GM23338 (cell line): ENCODE measurements around the gene ZNF70. TPM values are rescaled to one million over a fixed set of nuclear protein-coding genes. Genes with fewer than 3 reads are reported as not detected.

ENCODE experiments used
- ATAC-seq: fragments of 200-7000 bp; cut with Tn5 transposase; 3 replicates; pipeline ENCODE4 v1.9.1; 2020
- DNase-seq: peaks from one replicate; pipeline ENCODE4 v3.0.0-alpha.2; 2015; ENCODE audit warnings: low spot score
- H2AFZ ChIP-seq: fragments of 200-600 bp; sonication (generic); 2 replicates; pipeline ENCODE4 v1.8.0; 2016; ENCODE audit warnings: antibody characterized with exemption, mild to moderate bottlenecking, moderate library complexity
- H3F3A ChIP-seq: fragments of 200-600 bp; sonication (generic); replicated peaks from 2 replicates; pipeline ENCODE4 v1.8.0; 2017; ENCODE audit warnings: antibody characterized with exemption, mixed run types, low read depth
- H3K27ac ChIP-seq: fragments of 200-600 bp; sonication (generic); 2 replicates; pipeline ENCODE4 v1.6.1; 2016; ENCODE audit warnings: low read depth
- H3K27me3 ChIP-seq: fragments of 200-600 bp; sonication (generic); 2 replicates; pipeline ENCODE4 v1.8.0; 2016; ENCODE audit warnings: mild to moderate bottlenecking, mixed run types, moderate library complexity; ENCODE audit not compliant: insufficient read depth
- H3K36me3 ChIP-seq: fragments of 200-600 bp; sonication (generic); 2 replicates; pipeline ENCODE4 v1.8.0; 2016; ENCODE audit warnings: mild to moderate bottlenecking; ENCODE audit not compliant: insufficient read depth
- H3K4me1 ChIP-seq: fragments of 200-600 bp; sonication (generic); 2 replicates; pipeline ENCODE4 v1.8.0; 2016; ENCODE audit warnings: mild to moderate bottlenecking, moderate library complexity; ENCODE audit not compliant: insufficient read depth
- H3K4me2 ChIP-seq: fragments of 200-600 bp; sonication (generic); 2 replicates; pipeline ENCODE4 v1.7.1; 2017; ENCODE audit warnings: mixed run types
- H3K4me3 ChIP-seq: fragments of 200-600 bp; sonication (generic); 2 replicates; pipeline ENCODE4 v1.6.1; 2016; ENCODE audit warnings: mixed run types
- H3K79me2 ChIP-seq: fragments of 200-600 bp; sonication (generic); replicated peaks from 2 replicates; pipeline ENCODE4 v1.8.0; 2017; ENCODE audit warnings: mild to moderate bottlenecking; ENCODE audit not compliant: insufficient read depth
- H3K9me2 ChIP-seq: fragments of 200-600 bp; sonication (generic); 2 replicates; pipeline ENCODE4 v1.8.0; 2017; ENCODE audit not compliant: insufficient read depth
- H4K20me1 ChIP-seq: fragments of 200-600 bp; sonication (generic); replicated peaks from 2 replicates; pipeline ENCODE4 v1.8.0; 2017; ENCODE audit warnings: mild to moderate bottlenecking; ENCODE audit not compliant: insufficient read depth
- H3K27ac Mint-ChIP-seq: 2 replicates; pipeline ENCODE4 v1.8.0; 2020; ENCODE audit warnings: inconsistent platforms, mild to moderate bottlenecking, moderate library complexity, mixed read lengths
- H3K27me3 Mint-ChIP-seq: 3 replicates; pipeline ENCODE4 v1.8.0; 2022; ENCODE audit warnings: low read depth, mild to moderate bottlenecking, moderate library complexity, mixed read lengths, inconsistent platforms; ENCODE audit not compliant: insufficient read depth, poor library complexity
- H3K36me3 Mint-ChIP-seq: 3 replicates; pipeline ENCODE4 v1.8.0; 2021; ENCODE audit warnings: low read depth, mild to moderate bottlenecking, inconsistent platforms, moderate library complexity, mixed read lengths
- H3K4me1 Mint-ChIP-seq: 3 replicates; pipeline ENCODE4 v1.8.0; 2020; ENCODE audit warnings: mild to moderate bottlenecking, inconsistent platforms, mixed read lengths
- H3K4me3 Mint-ChIP-seq: 3 replicates; pipeline ENCODE4 v1.8.0; 2021; ENCODE audit warnings: moderate library complexity, mild to moderate bottlenecking, inconsistent platforms, mixed read lengths
- H3K9me3 Mint-ChIP-seq: 3 replicates; pipeline ENCODE4 v1.8.0; 2020; ENCODE audit warnings: moderate library complexity, mild to moderate bottlenecking, inconsistent platforms, mixed read lengths
- CREB1 ChIP-seq: fragments of 250-450 bp; sonication (Bioruptor Pico); IDR thresholded peaks from 2 replicates; pipeline ENCODE4 v1.5.0; 2020; ENCODE audit warnings: low read depth, mild to moderate bottlenecking, moderate library complexity
- EZH2 ChIP-seq: fragments of 200-600 bp; sonication (generic); IDR thresholded peaks from one replicate; pipeline ENCODE4 v1.8.0; 2017; ENCODE audit warnings: antibody characterized with exemption, mild to moderate bottlenecking, low read depth; ENCODE audit not compliant: unreplicated experiment
- EZH2phosphoT487 ChIP-seq: fragments of 200-600 bp; sonication (generic); IDR thresholded peaks from one replicate; pipeline ENCODE4 v1.8.1; 2018; ENCODE audit warnings: antibody characterized with exemption; ENCODE audit not compliant: unreplicated experiment
- NANOG ChIP-seq: IDR thresholded peaks from 2 replicates; pipeline ENCODE4 v1.6.1; 2016; ENCODE audit warnings: antibody characterized with exemption, borderline replicate concordance
- POLR2AphosphoS5 ChIP-seq: IDR thresholded peaks from 2 replicates; pipeline ENCODE4 v1.6.1; 2016; ENCODE audit warnings: antibody characterized with exemption, low read depth
- REST ChIP-seq: IDR thresholded peaks from one replicate; pipeline ENCODE4 v1.6.1; 2018; ENCODE audit warnings: antibody characterized with exemption; ENCODE audit not compliant: unreplicated experiment
- STAT1 ChIP-seq: IDR thresholded peaks from one replicate; pipeline ENCODE4 v1.6.1; 2016; ENCODE audit warnings: antibody characterized with exemption; ENCODE audit not compliant: unreplicated experiment
- ZNF114 ChIP-seq: fragments of 250-450 bp; sonication (Bioruptor Pico); IDR thresholded peaks from 2 replicates; pipeline ENCODE4 v1.5.0; 2020; ENCODE audit warnings: mild to moderate bottlenecking, moderate library complexity
- polyA plus RNA-seq: library from polyadenylated mRNA; unstranded; fragments of >200 nt; fragmentation: Nextera tagmentation; extraction: Ambion mirVana; gene quantifications from 2 replicates; pipeline ENCODE4 v1.2.1, GENCODE V29; 2016
- total RNA-seq: library from RNA; depleted of rRNA; stranded (reverse); fragments of >200 nt; shearing (Covaris generic); gene quantifications from 2 replicates; pipeline ENCODE4 v1.2.3, GENCODE V29; 2014
- TF ChIP-seq, protein P1 (sequence below): IDR thresholded peaks from 2 replicates; pipeline ENCODE4 v1.6.1; 2016; ENCODE audit warnings: antibody characterized with exemption
- TF ChIP-seq, protein P2 (sequence below), 2 experiments: fragments of 200-600 bp in 1 of 2; sonication (generic) in 1 of 2; conservative IDR thresholded peaks; 2 replicates each; pipeline versions ENCODE4 v1.5.1 to v1.6.1; 2016 to 2017; ENCODE audit warnings: antibody characterized with exemption in 2 of 2, low read depth in 2 of 2, mild to moderate bottlenecking in 2 of 2, moderate library complexity in 1 of 2

The ZNF70 gene
- total and polyA plus RNA-seq, 2 experiments from 2014 or later, result 0.45 to 2.6 TPM

GRCh38 chr22:23715806-23716375 lies 35.0 kb downstream of the ZNF70 start:
- no peak overlapping the region for H3K27ac Mint-ChIP-seq
- Histone ChIP-seq H3K79me2 (peaks cover 10% of the 10 kb centered on the region), H4K20me1 (peaks cover 7% of the 10 kb centered on the region), H3K9me2 (no peaks in the 10 kb centered on the region), H3K27me3 (no peaks in the 10 kb centered on the region), H3K4me3 (peak overlapping the region; percentile 92), H2AFZ (no peak overlapping the region), H3K4me1 (peaks cover 7% of the 10 kb centered on the region; the same call in 1 of the 2 replicates), H3F3A (no peaks in the 10 kb centered on the region), H3K36me3 (peaks cover 9% of the 10 kb centered on the region; the same call in 1 of the 2 replicates), H3K27ac (no peak overlapping the region), H3K4me2 (peak overlapping the region; percentile 90)
- peaks cover 24% of the 10 kb centered on the region for H3K36me3 Mint-ChIP-seq
- TF ChIP-seq REST (no peak), EZH2phosphoT487 (no peak), CREB1 (no peak), ZNF114 (no peak), POLR2AphosphoS5 (no peak), STAT1 (no peak), NANOG (no peak), EZH2 (no peak)
- TF ChIP-seq, protein P1, sequence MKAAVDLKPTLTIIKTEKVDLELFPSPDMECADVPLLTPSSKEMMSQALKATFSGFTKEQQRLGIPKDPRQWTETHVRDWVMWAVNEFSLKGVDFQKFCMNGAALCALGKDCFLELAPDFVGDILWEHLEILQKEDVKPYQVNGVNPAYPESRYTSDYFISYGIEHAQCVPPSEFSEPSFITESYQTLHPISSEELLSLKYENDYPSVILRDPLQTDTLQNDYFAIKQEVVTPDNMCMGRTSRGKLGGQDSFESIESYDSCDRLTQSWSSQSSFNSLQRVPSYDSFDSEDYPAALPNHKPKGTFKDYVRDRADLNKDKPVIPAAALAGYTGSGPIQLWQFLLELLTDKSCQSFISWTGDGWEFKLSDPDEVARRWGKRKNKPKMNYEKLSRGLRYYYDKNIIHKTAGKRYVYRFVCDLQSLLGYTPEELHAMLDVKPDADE, result no peak
- TF ChIP-seq, protein P2, sequence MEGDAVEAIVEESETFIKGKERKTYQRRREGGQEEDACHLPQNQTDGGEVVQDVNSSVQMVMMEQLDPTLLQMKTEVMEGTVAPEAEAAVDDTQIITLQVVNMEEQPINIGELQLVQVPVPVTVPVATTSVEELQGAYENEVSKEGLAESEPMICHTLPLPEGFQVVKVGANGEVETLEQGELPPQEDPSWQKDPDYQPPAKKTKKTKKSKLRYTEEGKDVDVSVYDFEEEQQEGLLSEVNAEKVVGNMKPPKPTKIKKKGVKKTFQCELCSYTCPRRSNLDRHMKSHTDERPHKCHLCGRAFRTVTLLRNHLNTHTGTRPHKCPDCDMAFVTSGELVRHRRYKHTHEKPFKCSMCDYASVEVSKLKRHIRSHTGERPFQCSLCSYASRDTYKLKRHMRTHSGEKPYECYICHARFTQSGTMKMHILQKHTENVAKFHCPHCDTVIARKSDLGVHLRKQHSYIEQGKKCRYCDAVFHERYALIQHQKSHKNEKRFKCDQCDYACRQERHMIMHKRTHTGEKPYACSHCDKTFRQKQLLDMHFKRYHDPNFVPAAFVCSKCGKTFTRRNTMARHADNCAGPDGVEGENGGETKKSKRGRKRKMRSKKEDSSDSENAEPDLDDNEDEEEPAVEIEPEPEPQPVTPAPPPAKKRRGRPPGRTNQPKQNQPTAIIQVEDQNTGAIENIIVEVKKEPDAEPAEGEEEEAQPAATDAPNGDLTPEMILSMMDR (conservative IDR thresholded peaks at IDR 0.05; ENCODE audit: low read depth in 2 of 2), result no peak
- peaks cover 4% of the 10 kb centered on the region; the same call in 2 of the 3 replicates for H3K4me1 Mint-ChIP-seq
- peak overlapping the region; percentile 78 for H3K4me3 Mint-ChIP-seq
- no peak for ATAC-seq
- peaks cover 2% of the 10 kb centered on the region for H3K27me3 Mint-ChIP-seq
- no peaks in the 10 kb centered on the region for H3K9me3 Mint-ChIP-seq
- no peak for DNase-seq
